Muscle layer of colon (tissue), 2 donors: ENCODE measurements around the gene KCNQ1.

Source experiments
- H3K27ac ChIP-seq: one replicate; pipeline ENCODE4 v1.7.0; 2013; ENCODE audit warnings: low read depth, mild to moderate bottlenecking, low read length, moderate library complexity
- H3K27me3 ChIP-seq, 2 donors: one replicate each; pipeline ENCODE4 v1.7.0; 2013; ENCODE audit warnings: low read length in 2 of 2, mild to moderate bottlenecking in 2 of 2; ENCODE audit not compliant: insufficient read depth in 2 of 2, control insufficient read depth in 1 of 2
- H3K36me3 ChIP-seq: one replicate; pipeline ENCODE4 v1.7.0; 2013; ENCODE audit warnings: mild to moderate bottlenecking, low read length; ENCODE audit not compliant: insufficient read depth
- H3K4me1 ChIP-seq: one replicate; pipeline ENCODE4 v1.7.0; 2013; ENCODE audit warnings: mild to moderate bottlenecking, low read length; ENCODE audit not compliant: insufficient read depth
- H3K4me3 ChIP-seq, 2 donors: one replicate each; pipeline ENCODE4 v1.7.0; 2013; ENCODE audit warnings: low read length in 2 of 2, low read depth in 1 of 2, mild to moderate bottlenecking in 1 of 2, moderate library complexity in 1 of 2
- H3K9ac ChIP-seq: one replicate; pipeline ENCODE4 v1.7.0; 2013; ENCODE audit warnings: low read length
- H3K9me3 ChIP-seq: one replicate; pipeline ENCODE4 v1.7.0; 2013; ENCODE audit warnings: mild to moderate bottlenecking, low read length
- donor health status: abdominal sarcoma.
- donor health status: Adenocarcinoma of cecum.

Gene KCNQ1

GRCh38 chr11:2715716-2716350, 271.0 kb downstream of the KCNQ1 start:
- Histone ChIP-seq H3K27me3 (no peaks in the 10 kb centered on the region), H3K4me3 (no peak overlapping the region), H3K4me1 (no peaks in the 10 kb centered on the region), H3K9me3 (no peaks in the 10 kb centered on the region), H3K9ac (no peak overlapping the region), H3K36me3 (no peaks in the 10 kb centered on the region), H3K27ac (no peak overlapping the region)

- Histone ChIP-seq H3K27ac (no peak overlapping the region), H3K27me3 (no peaks in the 10 kb centered on the region), H3K4me1 (no peaks in the 10 kb centered on the region), H3K9ac (no peak overlapping the region), H3K9me3 (no peaks in the 10 kb centered on the region), H3K36me3 (no peaks in the 10 kb centered on the region), H3K4me3 (no peak overlapping the region)
These were observed 271.7 kb downstream of the KCNQ1 start for GRCh38 chr11:2716376-2717095.

DNA sequence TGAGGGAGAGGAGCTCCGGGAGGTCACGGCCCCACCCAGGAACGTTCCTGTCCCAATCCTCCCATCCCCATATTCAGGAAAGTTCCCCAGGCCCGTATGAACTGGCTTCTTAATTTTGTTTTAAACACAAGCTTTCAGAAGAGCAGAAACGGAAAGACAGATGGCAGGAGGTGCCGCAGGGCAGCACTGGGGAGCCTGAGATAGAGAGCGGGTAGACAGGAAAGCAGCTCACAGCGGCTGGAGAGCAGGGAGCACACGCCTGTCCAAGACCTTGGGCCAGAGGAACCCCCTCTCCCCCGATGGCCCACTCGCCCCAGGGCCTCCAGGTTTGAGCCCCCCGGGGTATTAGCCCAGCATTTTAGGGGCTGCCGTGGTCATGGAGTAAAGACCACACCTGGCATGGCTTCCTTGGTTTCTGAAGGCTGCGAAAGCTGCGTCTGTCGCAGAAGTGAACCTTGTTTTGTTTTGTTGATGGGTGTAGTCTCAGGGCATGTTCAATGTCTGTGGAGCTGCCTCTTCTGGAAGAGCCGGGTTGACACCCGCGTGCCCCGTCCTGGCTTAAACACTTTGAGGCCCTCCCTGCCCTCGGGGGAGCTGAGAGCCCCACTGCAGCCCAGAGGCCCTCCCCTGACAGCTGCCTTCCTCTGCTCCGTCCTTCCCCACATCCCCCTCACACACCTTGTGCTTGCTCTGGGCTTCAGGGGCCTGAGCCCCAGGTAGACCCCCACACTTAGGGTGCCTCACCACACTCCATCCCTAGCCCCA, 272.9 kb downstream of the KCNQ1 start:
- H3K27ac ChIP-seq, result no peak overlapping the region
- no peaks in the 10 kb centered on the region for H3K27me3 ChIP-seq
- H3K36me3 ChIP-seq, result no peaks in the 10 kb centered on the region
- H3K9me3 ChIP-seq, result no peaks in the 10 kb centered on the region
- no peak overlapping the region for H3K4me3 ChIP-seq
- H3K9ac ChIP-seq, result no peak overlapping the region
- H3K4me1 ChIP-seq, result no peaks in the 10 kb centered on the region

DNA sequence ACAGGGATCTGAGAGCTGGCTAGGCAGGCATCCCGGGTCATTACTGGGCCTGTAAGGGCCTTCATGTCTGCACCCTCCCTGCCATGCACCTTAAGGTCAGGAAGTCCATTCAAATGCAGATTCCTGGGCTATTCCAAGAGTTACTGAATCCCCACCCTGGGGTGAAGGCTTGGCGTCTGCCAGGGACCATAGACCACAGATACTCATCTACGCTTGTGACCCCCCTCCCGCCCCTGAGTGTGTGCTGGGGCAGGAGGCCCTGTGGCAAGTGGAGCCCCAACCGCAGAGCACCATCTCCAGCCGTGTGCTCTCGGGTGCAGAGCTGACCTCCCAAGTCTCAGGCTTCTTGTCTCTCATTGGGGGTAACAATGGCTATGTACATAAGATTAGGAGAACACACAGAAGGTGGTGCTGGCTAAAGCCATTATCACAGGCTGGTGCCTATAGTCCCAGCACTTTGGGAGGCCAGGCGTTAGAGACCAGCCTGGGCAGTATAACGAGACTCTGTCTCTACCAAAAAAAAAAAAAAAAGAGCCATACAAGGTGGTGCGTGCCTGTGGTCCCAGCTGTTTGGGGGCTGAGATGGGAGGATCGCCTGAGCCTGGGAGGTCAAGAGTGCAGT, 274.1 kb downstream of the KCNQ1 start:
- H3K9ac ChIP-seq, result no peak overlapping the region
- H3K36me3 ChIP-seq, result no peaks in the 10 kb centered on the region
- no peak overlapping the region for H3K27ac ChIP-seq
- H3K27me3 ChIP-seq, result no peaks in the 10 kb centered on the region
- H3K4me1 ChIP-seq, result no peaks in the 10 kb centered on the region
- H3K9me3 ChIP-seq, result no peaks in the 10 kb centered on the region
- no peak overlapping the region for H3K4me3 ChIP-seq

- Histone ChIP-seq H3K9ac (no peak overlapping the region), H3K36me3 (no peaks in the 10 kb centered on the region), H3K4me3 (no peak overlapping the region), H3K27ac (no peak overlapping the region), H3K27me3 (no peaks in the 10 kb centered on the region), H3K9me3 (no peaks in the 10 kb centered on the region), H3K4me1 (peaks cover 2% of the 10 kb centered on the region)
These were observed 275.2 kb downstream of the KCNQ1 start for GRCh38 chr11:2719831-2720590.

DNA sequence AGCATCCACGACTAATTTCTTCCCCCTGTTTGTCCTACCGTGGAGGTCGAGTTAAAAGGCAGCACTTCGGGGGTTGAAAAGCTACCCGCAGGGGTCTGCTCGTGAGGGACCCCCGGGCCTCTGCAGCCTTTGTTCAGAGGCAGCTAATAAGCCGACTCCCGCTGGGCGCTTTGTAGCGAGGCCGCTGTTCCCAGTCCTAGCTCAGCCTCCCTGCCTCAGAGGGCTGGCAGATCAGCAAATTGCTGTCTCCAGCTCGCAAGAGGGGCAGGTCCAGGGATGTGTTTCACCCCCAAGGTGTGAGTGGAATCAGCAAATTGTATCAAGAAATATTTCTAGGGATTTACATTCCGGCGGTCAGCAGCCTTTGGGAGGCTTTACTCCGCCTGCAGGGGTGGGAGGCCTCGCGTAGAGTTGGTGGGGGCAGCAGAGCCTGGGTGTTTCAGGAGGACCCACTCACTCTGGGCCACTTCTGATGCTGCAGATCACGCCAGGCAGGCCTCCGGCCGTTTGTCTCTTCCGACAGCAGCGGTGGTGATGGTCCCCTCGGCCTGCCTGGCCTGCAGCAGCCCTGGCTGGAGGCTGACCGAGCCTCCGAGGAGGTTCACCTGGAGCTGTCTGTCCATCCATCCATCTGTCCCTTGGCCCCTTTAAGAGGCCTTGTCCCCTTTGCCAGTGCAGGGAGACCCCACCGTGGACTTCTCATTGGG, 276.6 kb downstream of the KCNQ1 start:
- Histone ChIP-seq H3K9ac (no peak overlapping the region), H3K9me3 (no peaks in the 10 kb centered on the region), H3K4me1 (peaks cover 6% of the 10 kb centered on the region), H3K36me3 (no peaks in the 10 kb centered on the region), H3K27me3 (no peaks in the 10 kb centered on the region), H3K27ac (no peak overlapping the region), H3K4me3 (no peak overlapping the region)

DNA sequence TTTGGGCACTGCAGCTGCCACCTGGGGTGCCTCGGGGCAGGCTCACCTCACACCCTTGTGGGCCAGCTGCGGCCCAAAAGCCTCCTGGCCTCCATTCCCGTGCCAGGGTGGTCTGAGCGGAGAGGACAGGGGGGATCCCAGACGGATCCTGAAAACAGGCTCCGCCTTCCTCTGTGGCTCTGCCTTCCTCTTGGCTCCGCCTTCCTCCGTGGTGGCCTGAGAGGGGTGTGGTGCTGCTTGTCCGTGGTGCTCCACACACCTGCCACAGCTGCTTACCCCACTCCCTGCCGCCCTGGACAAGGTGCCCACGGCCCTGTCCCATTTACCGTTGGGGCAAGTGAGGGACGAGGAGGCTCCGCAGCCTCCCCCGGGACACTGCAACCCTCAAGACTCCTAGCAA, 278.1 kb downstream of the KCNQ1 start:
- no peak overlapping the region for H3K9ac ChIP-seq
- no peaks in the 10 kb centered on the region for H3K36me3 ChIP-seq
- H3K4me1 ChIP-seq, result peaks cover 6% of the 10 kb centered on the region
- no peaks in the 10 kb centered on the region for H3K9me3 ChIP-seq
- H3K4me3 ChIP-seq, result no peak overlapping the region
- H3K27me3 ChIP-seq, result no peaks in the 10 kb centered on the region
- H3K27ac ChIP-seq, result no peak overlapping the region

- Histone ChIP-seq H3K27ac (no peak overlapping the region), H3K4me3 (no peak overlapping the region), H3K27me3 (no peaks in the 10 kb centered on the region), H3K4me1 (peaks cover 6% of the 10 kb centered on the region), H3K36me3 (no peaks in the 10 kb centered on the region), H3K9me3 (no peaks in the 10 kb centered on the region), H3K9ac (no peak overlapping the region)
These were observed 279.3 kb downstream of the KCNQ1 start for GRCh38 chr11:2724104-2724503.

DNA sequence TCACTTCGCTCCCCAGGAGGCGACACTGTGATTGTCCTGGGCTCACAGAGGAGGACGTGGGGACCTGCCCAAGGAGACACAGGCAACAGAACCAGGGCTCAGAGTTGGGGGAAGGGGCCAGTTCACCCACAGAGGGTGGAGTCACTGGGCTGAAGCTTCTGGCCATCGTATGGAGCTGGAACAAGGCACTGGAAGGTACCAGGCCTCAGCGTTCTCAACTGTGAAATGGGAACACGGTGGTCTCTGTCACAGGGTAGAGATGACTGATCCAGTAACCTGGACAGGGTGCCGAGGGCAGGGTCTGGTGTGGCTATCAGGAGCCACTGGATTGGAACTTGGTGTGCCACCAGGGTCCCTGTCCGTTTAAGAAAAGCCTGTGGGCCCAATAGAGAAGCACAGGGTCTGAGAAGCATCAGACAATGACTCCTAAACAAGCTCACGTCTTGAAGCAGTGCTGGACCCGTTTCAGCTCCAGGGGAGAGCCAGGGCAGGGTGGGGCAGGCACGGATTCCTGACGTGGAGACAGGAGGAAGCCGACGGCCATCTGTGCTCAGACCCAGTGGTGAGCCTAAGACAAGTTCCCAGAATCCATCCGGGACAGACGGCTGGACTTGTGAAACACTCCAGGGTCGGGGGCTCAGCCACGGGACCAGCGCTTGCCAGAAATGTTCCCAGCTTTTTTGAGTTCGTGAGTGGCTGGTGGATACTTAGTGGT, 280.0 kb downstream of the KCNQ1 start:
- Histone ChIP-seq H3K4me3 (no peak overlapping the region), H3K9ac (no peak overlapping the region), H3K4me1 (peaks cover 6% of the 10 kb centered on the region), H3K36me3 (no peaks in the 10 kb centered on the region), H3K27me3 (no peaks in the 10 kb centered on the region), H3K9me3 (no peaks in the 10 kb centered on the region), H3K27ac (no peak overlapping the region)
